NCI-H2196 (cell line): ENCODE data around the gene MAP3K7CL.

ENCODE experiments used
- DNase-seq: peaks from one replicate; lab custom pipeline; 2025; ENCODE audit not compliant: unreplicated experiment; lab: John Stamatoyannopoulos, UW

The MAP3K7CL gene, protein sequence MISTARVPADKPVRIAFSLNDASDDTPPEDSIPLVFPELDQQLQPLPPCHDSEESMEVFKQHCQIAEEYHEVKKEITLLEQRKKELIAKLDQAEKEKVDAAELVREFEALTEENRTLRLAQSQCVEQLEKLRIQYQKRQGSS

DNA sequence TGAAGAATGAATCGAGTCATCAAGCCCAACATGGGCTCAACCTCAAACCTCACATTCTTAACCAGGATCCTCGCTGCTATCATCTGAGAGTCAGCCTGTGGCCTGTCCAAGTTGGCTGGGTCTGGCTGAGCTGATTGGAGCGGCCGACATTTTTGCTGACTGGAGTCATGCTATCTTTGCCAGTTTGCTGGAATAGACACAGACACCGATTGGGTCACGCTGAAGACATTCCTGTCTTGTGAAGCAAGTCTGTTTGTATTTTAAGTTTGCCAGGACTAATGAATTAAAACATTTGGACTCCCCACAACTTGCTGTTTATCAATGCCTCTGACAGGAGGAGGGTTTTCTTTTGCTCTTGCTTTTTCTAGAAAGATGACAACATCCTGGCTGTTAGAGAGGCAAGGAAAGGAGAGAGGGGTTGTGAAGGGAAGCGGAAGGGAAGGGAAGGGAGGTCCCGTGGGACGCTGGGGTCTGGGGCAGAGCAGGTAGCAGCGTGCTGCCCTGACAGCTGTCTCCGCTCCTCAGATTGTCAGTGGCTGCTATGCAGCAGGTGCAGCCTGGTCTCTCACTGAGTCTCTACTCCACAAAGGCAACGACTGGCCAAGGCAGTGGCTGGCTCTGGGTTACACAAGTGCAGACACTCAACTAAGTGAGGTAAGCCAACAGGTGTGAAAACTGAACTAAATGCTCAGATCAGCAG lies at the start of gene MAP3K7CL:
TSS of gene MAP3K7CL (plus strand) at position 375 of the 700 bp plus-strand sequence. CDS start 2,701 bp downstream, outside the sequence.
- DNase-seq, result no peak

DNA sequence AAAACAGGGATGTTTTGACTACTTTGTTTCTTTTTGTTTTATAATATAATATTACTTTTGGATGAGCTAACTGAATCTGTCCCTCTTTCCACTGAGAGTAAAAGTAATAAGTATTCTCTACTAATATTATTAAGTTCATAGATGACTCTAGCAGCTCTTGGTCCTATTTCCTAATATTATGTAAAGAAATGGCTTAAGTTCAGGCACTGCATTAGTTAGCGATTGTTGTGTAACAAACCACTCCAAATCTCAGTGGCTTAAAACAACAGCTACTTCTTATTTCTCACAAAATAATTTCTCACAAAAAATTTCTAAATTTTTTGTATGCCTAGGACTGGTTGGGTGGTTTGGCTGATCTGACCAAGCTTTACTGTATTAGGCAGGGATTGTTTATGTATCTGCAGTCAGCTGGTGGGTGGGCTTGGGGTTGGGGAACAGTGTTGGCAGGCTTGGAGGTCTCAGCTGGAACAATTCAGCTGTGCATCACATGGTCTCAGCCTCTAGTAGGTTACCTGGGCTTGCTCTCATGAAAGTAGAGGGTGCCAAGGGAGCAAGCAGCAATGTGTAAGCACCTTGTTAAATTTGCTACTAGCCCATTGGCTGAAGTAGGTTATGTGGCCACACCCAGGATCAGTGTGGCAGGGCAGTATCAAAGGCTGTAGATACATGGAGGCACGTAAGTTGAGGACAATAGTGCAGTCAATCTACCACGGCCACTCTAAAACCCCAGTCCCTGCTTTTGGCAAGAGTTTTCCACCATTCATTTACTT lies 48.2 kb upstream of the MAP3K7CL start:
- no peak for DNase-seq

DNA sequence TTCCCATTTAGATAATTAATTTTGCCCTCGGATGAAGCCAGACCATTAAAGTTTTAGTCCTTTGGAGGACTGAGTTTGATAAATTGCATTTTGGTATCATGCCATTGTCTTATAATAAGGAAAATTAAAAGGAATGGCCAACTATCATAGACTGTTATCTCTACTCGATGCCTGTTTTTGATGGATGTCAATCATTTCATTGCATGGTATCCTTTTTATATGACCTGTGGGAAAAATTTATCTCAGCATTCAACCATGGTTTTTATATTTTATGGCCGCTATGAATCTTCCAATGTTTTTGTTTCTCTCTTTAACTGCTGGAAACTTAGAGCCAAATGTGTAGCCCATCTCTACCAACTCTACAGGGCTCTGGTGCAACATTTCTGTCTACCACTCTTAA lies 47.1 kb upstream of the MAP3K7CL start:
- no peak for DNase-seq

DNA sequence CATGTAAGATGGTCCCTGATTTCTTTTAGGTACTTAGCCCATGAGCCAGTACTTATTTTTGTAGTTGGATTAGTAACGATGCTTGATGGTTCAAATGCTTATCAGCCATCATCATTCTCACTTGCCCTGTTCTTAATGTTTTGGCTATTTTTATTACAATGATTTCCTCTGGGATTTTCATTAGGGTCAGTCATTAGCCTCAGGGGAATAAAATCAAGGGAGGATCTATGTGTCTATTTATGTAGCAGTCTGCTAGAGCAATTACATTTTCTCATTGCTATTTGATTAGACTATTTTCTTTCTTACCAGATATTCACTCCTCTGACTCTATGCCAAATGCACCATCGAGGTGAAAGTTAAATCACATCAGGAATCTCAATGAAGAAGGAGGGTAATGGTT lies 46.1 kb upstream of the MAP3K7CL start:
- DNase-seq, result no peak

DNA sequence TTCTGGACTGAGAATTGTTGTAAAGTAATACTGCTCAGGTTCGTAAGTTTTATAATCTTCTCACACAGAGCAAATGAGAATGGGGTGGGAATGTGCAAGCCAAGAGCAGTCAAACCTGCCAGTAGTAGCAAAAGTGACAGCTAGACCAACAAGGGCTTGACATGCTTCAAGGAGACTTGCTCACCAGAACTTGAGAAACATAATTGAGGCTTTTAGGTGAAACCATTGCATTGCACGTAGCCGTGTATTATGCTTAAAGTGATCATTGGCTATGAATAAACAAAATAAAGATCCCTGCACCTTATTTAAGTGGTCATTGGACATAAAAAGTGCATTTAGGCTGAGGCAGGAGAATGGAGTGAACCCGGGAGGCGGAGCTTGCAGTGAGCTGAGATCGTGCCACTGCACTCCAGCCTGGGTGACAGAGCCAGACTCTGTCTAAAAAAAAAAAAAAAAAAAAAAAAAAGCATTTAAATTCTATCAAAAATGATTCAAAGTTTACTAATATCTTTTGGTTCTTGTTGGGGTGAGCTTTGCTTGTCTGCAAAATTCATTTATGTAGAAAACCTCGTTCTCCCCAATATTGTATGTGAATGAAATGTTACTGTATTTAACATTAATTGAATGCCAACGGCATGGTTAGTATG lies 45.2 kb upstream of the MAP3K7CL start:
- no peak for DNase-seq

DNA sequence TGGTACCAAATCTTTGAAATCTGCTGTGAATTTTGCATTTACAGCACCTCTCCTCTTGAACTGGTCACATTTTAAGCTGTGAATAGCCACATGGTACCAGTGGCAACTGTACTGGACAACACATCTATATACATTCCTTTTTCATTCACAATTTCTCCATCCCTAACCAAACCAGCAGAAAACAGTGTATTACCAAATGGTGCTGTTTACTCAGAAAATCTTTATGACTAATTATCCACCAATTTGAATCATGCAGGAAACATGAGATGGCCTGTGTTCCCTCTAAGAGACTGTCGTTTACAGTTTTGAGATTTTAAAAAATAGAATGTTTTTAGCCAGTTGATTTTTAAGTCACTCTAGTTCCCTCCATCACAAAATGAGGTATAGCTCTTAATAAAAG lies 39.4 kb upstream of the MAP3K7CL start:
- DNase-seq, result no peak

DNA sequence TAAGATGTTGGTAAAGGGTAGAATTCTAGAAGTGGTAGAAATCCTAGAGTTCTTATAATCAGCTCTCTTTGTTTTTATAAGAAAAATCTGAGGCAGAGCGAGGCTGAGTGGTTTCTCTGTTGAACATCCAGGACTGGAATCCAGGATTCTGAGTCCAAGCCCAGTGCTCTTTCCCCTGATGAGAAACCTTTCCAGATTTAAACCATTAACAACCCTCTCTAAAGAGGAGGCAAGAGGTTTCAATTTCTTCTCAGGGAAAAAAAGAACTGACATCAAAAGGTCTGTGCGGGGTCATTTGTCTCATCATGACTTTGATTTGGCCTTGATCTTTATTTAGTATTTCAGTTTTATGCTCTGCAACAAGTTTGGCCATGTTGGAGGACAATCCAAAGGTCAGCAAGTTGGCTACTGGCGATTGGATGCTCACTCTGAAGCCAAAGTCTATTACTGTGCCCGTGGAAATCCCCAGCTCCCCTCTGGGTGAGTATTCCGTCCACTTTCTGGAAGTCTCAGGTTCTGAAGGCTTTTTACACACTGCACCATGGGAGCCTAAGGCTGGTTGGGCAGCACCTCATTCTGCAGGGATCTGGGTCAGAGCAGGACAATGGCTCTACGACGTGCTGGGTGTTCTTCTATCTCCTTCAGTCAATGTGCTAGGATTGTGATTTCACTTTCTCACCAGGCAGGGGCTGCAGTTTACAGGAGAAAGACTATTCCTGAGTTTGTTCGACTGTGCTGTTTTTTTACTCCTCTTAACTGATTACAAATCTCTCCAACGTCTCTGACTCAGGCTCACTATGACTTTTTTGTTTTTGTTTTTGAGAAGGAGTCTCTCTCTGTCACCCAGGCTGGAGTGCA lies 38.1 kb upstream of the MAP3K7CL start:
- DNase-seq, result no peak

DNA sequence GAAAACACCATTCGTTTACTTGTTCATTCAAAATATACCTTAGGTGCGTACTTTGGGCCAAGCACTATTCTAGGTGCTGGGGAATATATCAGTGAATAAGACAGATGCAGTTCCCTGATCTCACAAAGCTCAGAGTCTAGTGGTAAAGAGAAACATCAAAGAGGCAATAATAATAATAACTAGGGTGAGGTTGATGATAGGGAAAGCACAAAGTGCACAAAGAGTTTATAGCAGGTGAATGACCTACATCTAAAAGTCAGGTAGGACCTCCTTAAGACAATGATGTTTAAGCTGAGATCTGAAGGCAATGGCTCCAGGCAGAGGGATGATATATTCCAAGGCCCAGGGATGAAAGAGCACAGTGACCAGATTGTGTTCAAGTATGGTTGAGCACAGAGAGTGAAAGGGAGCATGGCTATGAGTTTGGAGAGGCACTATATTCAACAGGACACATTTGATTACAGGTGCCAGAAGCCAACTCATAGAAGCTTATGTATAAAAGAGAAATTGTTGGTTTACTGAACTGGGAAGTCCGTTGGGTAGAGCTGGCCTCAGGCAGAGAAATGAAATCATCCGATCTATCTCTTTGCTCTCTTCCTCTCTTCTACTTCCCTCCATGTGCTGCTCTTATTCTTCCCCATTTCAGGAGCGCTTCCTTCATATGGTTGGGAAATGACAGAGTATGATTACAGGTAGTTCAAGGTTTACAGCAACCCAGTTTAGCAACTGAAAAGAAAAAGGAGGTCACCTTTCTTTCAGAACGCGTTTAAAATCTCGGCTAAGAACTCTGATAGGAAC lies 34.0 kb upstream of the MAP3K7CL start:
- no peak for DNase-seq

DNA sequence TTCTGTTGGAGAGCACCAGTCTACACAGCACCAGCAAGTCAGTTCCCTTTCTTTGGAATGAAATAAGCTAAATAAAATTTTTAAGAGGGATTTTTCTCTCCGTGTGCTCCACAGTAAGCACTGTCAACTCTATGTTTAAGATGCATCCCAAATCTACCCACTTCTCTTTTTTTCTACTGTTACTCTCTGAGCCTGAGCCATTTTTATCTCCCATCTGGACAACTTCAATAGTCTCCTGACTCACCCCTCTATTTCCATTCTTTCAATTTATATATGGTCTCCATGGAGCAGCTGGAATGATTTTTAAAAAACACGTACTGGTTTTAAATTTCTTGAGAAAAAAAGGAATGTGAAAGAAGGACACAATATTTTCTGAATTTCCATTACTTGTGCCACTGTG lies 32.3 kb upstream of the MAP3K7CL start:
- DNase-seq, result no peak

DNA sequence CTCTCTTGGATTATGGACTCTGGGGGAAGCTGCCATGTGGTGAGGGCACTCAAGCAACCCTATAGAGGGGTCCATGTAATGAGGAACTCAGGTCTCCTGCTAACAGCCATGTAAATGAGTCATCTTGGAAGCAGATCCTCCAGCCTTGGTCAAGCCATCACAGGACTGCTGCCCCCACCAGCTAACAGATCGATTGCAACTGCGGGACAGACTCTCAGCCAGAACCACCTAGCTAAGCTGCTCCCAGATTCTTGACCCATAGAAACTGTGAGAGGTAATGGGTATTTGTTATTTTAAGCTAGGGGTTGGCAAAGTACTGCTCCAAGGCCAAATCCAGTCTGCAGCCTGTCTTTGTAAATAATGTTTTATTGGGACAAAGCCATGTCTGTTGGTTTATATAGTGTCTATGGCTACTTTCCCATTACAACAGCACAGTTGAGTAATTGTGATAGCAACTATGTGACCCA lies 27.6 kb upstream of the MAP3K7CL start:
- DNase-seq, result no peak

DNA sequence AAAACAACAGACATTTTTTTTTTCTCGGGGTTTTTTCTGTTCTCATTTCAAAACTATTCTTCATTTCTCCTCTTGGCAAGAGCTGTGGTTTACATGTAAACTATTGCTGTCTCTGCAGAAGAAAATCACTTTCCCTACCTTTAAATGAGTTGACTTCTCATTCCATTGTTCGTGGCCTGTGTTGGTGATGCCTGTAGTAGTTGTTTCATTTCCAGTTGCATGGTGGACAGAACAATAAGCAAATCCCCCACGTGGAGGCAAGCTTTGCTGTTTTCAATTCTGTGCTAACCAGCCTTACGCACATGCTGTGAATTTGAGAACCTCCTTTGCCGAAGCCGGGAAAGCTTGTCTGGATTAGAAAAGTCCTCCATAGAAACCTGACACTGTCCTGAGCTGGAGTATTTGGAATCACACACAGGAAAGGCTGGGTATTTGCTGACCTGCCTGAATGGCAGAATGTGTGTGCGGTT lies 26.2 kb upstream of the MAP3K7CL start:
- DNase-seq, result no peak

DNA sequence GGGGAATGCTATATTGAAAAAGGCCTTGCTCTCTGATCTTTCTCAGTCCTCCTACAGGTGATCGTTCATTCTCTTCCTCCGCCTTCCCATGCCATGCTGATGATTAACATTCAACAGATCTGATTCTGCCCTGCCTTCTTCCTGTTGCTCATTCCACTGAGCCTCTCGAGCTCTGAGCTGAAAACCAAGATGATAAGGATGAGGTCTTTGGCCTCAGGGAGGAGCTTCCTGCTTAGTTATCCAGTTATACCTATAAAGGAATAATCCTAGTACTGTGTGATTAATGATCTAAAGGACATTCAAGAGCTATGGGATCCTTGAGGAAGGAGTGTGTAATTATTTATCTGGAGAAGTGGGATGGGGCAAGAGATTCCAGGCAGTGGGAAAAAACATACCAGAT lies 25.2 kb upstream of the MAP3K7CL start:
- no peak for DNase-seq

DNA sequence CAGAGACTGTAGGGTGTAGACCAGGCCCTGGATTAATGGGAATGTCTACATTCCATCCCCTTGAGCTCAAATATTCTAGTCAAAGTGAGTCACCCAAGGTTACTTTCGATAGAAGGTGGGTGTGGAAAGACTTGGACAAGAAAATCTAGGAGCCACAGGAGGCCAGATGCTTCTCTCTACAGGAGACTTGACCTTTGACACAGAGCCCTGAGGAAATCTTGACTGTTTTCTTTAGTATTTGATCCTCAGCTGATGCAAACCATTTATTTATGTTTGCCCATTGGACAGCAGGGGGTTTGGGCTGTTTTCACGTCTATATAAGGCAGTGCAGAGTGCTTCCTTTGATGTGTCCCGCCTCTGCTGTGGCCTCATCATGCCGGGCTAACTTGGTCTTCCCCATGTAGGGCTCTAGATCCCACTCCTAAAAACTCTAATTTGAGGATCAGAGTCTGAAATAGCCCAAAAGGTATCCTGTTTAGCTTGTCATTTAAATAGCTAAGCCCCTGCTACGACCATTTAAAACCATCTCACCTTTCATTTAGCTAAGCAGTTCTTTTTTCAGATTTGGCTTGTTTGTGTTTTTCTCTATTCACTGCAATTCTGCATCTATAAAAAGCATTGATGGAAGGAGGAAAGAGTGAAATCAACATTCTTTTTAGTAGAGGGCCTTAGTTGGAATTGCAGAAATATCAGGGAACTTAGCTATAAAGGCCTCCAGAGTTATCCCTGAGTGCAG lies 15.5 kb upstream of the MAP3K7CL start:
- no peak for DNase-seq

DNA sequence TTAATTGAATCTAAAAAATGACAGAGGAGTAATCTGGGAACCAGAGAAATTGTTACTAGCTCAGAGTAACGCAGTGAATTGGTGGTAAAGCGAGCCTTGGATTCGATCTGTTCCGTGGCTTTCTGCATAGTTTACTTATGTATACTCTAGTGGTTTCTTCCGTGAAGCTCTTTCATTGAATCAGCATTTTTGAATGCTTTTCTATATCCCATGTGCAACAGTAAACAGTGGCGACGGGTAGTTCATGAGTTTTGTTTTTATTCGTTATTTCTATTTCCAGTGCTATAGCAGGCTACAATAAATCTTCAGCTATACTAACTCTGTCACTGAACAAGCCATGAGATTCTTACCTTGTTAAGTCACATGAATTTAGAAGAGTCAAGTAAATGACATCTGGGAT lies 14.5 kb upstream of the MAP3K7CL start:
- DNase-seq, result no peak

DNA sequence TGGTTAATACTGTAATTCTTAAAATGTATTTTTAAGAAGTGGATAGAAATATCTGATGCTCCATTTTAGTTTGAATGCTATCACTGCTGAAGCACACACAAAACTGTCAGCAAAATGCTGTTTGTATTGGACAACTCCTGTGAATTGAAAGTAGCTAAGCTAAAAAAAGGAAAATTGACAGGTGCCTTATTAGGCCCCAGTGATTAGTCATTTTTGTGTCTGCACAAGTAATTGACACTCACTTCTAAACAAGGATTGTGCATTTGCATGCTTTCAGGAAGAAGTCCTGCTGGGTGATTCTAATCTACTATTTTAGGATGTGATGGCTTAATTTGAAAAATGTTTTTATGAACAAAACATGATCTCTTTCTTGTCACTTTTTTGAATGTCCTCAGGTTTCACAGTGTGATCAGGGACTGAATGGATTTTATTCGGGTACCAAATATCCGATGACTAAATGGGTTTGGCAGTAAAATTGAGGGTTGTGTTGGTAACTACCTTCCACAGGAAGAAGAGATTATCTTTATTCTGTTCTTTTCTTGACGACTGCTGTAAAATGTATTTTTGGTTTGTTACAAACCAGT lies 13.0 kb upstream of the MAP3K7CL start:
- no peak for DNase-seq

DNA sequence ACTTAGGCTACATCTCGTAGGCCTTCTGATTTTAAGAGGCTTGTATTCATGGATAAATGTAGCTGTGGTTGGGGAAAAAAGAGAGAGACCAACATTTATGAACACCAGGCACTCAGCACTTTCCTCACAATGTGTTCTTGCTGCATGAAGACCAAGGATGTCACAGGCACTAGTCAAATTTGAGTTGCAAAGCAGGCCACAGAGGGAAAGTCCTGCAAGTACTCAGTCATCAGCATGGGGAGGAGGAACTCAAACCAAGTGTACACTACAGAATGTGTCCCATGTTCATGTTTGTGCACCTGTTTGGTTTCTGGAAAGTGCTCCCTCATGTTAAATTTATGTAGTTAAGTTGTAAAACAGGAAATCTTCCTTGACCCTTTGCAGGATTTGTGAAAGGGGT lies 8.7 kb upstream of the MAP3K7CL start:
- DNase-seq, result no peak

DNA sequence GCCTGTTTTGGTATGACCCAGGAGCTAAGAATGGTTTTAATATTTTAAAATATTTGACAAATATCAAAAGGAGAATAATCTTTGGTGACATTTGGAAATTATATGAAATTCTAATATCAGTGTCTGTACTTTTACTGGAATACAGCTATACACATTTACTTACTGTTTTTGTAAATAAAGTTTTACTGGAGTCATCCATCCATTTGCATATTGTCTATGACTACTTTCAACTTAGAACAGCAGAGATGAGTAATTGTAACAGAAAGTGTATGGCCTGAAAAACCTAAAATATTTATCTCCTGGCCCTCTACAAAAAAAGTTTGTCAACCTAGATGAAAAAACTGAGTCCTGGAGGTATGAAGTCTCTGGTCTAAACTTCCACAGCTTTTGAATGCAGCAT lies 5.8 kb upstream of the MAP3K7CL start:
- no peak for DNase-seq

DNA sequence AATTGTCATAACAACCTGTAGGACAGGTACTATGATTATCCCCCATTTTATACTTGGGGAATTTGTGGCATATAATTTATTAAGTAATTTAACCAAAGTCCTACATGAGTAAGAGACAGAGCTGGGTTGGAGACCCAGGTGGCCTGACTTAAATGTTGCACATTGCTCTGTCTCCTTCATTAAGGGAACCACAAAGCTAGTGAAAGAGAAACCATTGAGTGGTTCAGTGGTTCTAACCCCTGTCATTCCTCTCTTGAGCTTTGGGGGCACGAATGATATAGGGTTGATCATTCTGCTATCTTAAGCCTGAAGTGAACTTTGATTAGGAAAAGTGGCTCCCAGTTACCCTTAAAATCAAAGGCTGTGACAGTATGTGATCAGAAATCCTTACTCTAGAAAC lies 5.3 kb upstream of the MAP3K7CL start:
- no peak for DNase-seq

DNA sequence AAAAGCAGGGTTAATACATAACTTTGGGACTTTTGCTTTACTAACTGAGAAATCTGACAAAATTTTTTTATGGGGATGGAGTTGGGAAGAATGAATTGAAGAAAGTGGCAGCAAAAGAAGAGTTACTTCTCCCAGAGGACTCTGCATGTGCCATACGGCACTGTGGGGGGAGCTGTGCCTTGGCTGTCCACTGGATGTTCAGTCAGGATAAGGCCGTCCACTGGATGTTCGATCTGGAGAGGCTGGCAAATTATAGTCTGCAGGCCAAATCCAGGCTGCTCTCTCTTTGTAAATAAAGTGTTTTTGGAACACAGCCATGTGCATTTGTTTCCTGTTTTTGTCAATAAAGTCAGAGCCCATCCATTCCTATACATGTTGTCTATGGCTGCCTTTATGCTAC lies 4.5 kb upstream of the MAP3K7CL start:
- no peak for DNase-seq
